GM12878 (cell line): ENCODE results near the gene BTBD8. TPM values are rescaled to one million over a fixed set of nuclear protein-coding genes. Genes with fewer than 3 reads are reported as not detected.

Experiments used
- ATAC-seq: fragments of 200-7000 bp; cut with Tn5 transposase; 3 replicates; pipeline ENCODE4 v1.9.1; 2020; ENCODE audit warnings: mild to moderate bottlenecking, moderate library complexity
- BruUV-seq: library from RNA; stranded (reverse); fragments of 400-500 nt; replicated peaks from 2 replicates; lab custom pipeline; 2021; lab: Mats Ljungman, UMichigan
- CTCF ChIA-PET: fragments of 300-600 bp; sonication (Branson Sonifier 250); formaldehyde crosslinking; extraction: SDS; loops from one replicate; lab custom pipeline; 2021; ENCODE audit warnings: inconsistent platforms; lab: Yijun Ruan, JAX
- POLR2A ChIA-PET: fragments of 350-600 bp; formaldehyde crosslinking; extraction: SDS; loops from one replicate; lab custom pipeline; 2021; ENCODE audit warnings: inconsistent platforms; lab: Charles Lee
- RAD21 ChIA-PET: fragments of 300-600 bp; sonication (Branson Sonifier 250); formaldehyde crosslinking; loops from one replicate; lab custom pipeline; 2023; ENCODE audit warnings: antibody characterized with exemption; ENCODE audit not compliant: unreplicated experiment; lab: Charles Lee
- SMC1A ChIA-PET: fragments of 300-600 bp; sonication (Branson Sonifier 250); formaldehyde crosslinking; loops from one replicate; lab custom pipeline; 2023; ENCODE audit not compliant: unreplicated experiment, uncharacterized antibody; lab: Charles Lee
- DNase-seq: peaks from one replicate; pipeline ENCODE4 v3.0.0-alpha.2; 2011; ENCODE audit warnings: low read depth, low spot score
- FAIRE-seq: peaks from 3 replicates; lab custom pipeline; 2011; peaks lifted over from hg19 to GRCh38; lab: Jason Lieb, UNC
- H2AFZ ChIP-seq: 2 replicates; pipeline ENCODE4 v1.6.0; 2011; ENCODE audit warnings: low read depth, low read length, control low read depth; ENCODE audit not compliant: control insufficient read depth
- H3K27ac ChIP-seq: 2 replicates; pipeline ENCODE4 v1.5.1; 2011; ENCODE audit warnings: control low read depth; ENCODE audit not compliant: control insufficient read depth, insufficient read depth
- H3K27me3 ChIP-seq, 2 experiments: replicated peaks in 1 of 2; 2 replicates each; pipeline versions ENCODE4 v1.6.0 to v1.6.1; 2011; ENCODE audit warnings: low read length in 1 of 2; ENCODE audit not compliant: control insufficient read depth in 2 of 2, insufficient read depth in 2 of 2
- H3K36me3 ChIP-seq, 2 experiments: 2 replicates each; pipeline ENCODE4 v1.5.1; 2011; ENCODE audit warnings: low read length in 1 of 2; ENCODE audit not compliant: control insufficient read depth in 2 of 2, insufficient read depth in 2 of 2
- H3K4me1 ChIP-seq: 2 replicates; pipeline ENCODE4 v1.6.1; 2011; ENCODE audit warnings: mild to moderate bottlenecking, low read length, moderate library complexity, mixed read lengths; ENCODE audit not compliant: control insufficient read depth, insufficient read depth
- H3K4me2 ChIP-seq: 2 replicates; pipeline ENCODE4 v1.6.0; 2011; ENCODE audit warnings: control low read depth; ENCODE audit not compliant: control insufficient read depth, insufficient read depth
- H3K4me3 ChIP-seq: fragments of 200-600 bp; sonication (generic); 2 replicates; pipeline ENCODE4 v1.5.1; 2016
- H3K79me2 ChIP-seq: 2 replicates; pipeline ENCODE4 v1.6.0; 2011; ENCODE audit warnings: low read length; ENCODE audit not compliant: control insufficient read depth, insufficient read depth
- H3K9ac ChIP-seq: 2 replicates; pipeline ENCODE4 v1.8.0; 2011; ENCODE audit warnings: low read length, control low read depth, mixed read lengths; ENCODE audit not compliant: control insufficient read depth, insufficient read depth
- H3K9me3 ChIP-seq: replicated peaks from 3 replicates; pipeline ENCODE4 v1.5.1; 2011; ENCODE audit warnings: mild to moderate bottlenecking, low read length; ENCODE audit not compliant: control insufficient read depth, insufficient read depth
- H4K20me1 ChIP-seq: 2 replicates; pipeline ENCODE4 v1.6.0; 2011; ENCODE audit not compliant: control insufficient read depth, insufficient read depth
- BRCA1 ChIP-seq: IDR thresholded peaks from 2 replicates; pipeline ENCODE4 v1.6.1; 2011; ENCODE audit warnings: low read depth, low read length, improper control_type of control experiment
- CEBPB ChIP-seq, 2 experiments: fragments of 150-350 bp in 1 of 2; IDR thresholded peaks; 2 replicates each; pipeline ENCODE4 v1.6.1; 2012 to 2014; ENCODE audit warnings: low read depth in 2 of 2, low read length in 2 of 2, borderline replicate concordance in 1 of 2, inconsistent platforms in 1 of 2
- CREM ChIP-seq: IDR thresholded peaks from 2 replicates; pipeline ENCODE4 v1.6.1; 2014; ENCODE audit warnings: antibody characterized with exemption, low read depth
- KAT2A ChIP-seq: conservative IDR thresholded peaks from 2 replicates; pipeline ENCODE4 v1.6.1; 2011; ENCODE audit warnings: low read depth, low read length; ENCODE audit not compliant: control insufficient read depth
- KLF5 ChIP-seq: fragments of 450-650 bp; IDR thresholded peaks from 2 replicates; pipeline ENCODE4 v1.6.1; 2014; ENCODE audit warnings: mild to moderate bottlenecking; ENCODE audit not compliant: partially characterized antibody
- MYB ChIP-seq: fragments of 150-350 bp; IDR thresholded peaks from 2 replicates; pipeline ENCODE4 v1.6.1; 2014; ENCODE audit warnings: mild to moderate bottlenecking, low read depth, low read length, borderline replicate concordance
- PML ChIP-seq: IDR thresholded peaks from 2 replicates; pipeline ENCODE4 v1.6.1; 2012; ENCODE audit warnings: low read length, inconsistent platforms
- RAD21 ChIP-seq: IDR thresholded peaks from 2 replicates; pipeline ENCODE4 v1.6.1; 2011; ENCODE audit warnings: mild to moderate bottlenecking, low read depth, low read length, moderate library complexity; ENCODE audit not compliant: insufficient read depth
- RUNX3 ChIP-seq: IDR thresholded peaks from 2 replicates; pipeline ENCODE4 v1.6.1; 2012; ENCODE audit warnings: low read length, inconsistent platforms
- SIX5 ChIP-seq: IDR thresholded peaks from 2 replicates; pipeline ENCODE4 v1.6.1; 2011; ENCODE audit warnings: mild to moderate bottlenecking, low read depth, low read length, moderate library complexity; ENCODE audit not compliant: severe bottlenecking
- SMAD1 ChIP-seq: fragments of 450-650 bp; IDR thresholded peaks from 2 replicates; pipeline ENCODE4 v1.6.1; 2018; ENCODE audit warnings: mild to moderate bottlenecking, low read depth; ENCODE audit not compliant: partially characterized antibody
- SUPT20H ChIP-seq: IDR thresholded peaks from 2 replicates; pipeline ENCODE4 v1.6.1; 2011; ENCODE audit warnings: low read depth, mild to moderate bottlenecking, low read length, moderate library complexity, borderline replicate concordance; ENCODE audit not compliant: control insufficient read depth
- YY1 ChIP-seq: IDR thresholded peaks from 2 replicates; pipeline ENCODE4 v1.6.1; 2011; ENCODE audit warnings: low read depth, mild to moderate bottlenecking, low read length
- ZNF24 ChIP-seq: fragments of 450-650 bp; IDR thresholded peaks from 2 replicates; pipeline ENCODE4 v1.6.1; 2017; ENCODE audit warnings: antibody characterized with exemption, mild to moderate bottlenecking
- WGBS: methylation state at CpG from one replicate; pipeline ENCODE4 v1.1.6; 2016; ENCODE audit warnings: low lambda C conversion rate; ENCODE audit not compliant: insufficient replicate concordance, insufficient coverage; ENCODE audit errors: missing lambda C conversion rate; 5-methylcytosine and 5-hydroxymethylcytosine counted together
- in situ Hi-C: fragments of 300-500 bp; cut with MboI; formaldehyde crosslinking; loops from 9 replicates; pipeline ENCODE4 v1.14.3; 2018; ENCODE audit warnings: mixed read lengths
- intact Hi-C: fragments of 100-400 bp; cut with micrococcal nuclease; formaldehyde crosslinking; loops from one replicate; pipeline ENCODE4 v1.14.2; 2022; ENCODE audit not compliant: unreplicated experiment
- polyA plus RNA-seq, 11 experiments: library from polyadenylated mRNA; depleted of rRNA in 4 of 11; unstranded in 6 of 11; stranded (reverse) in 5 of 11; fragments of >200 nt; fragmentation: Nextera tagmentation in 4 of 11; fragmentation: Illumina TruSeq in 1 of 11; extraction: Ambion mirVana in 4 of 11; extraction: Trizol in 1 of 11; gene quantifications; 1 replicate in 1 of 11; 2 replicates in 10 of 11; pipeline versions ENCODE4 v1.2.1 to v1.2.3, GENCODE V29; 2011 to 2016; ENCODE audit warnings: inconsistent platforms in 2 of 11, missing spikeins in 2 of 11, low read depth in 1 of 11
- total RNA-seq, 4 experiments: library from RNA; depleted of rRNA in 3 of 4; stranded (reverse); fragments of >200 nt in 3 of 4; fragmentation: Illumina TruSeq in 1 of 4; extraction: Trizol in 1 of 4; gene quantifications; 2 replicates each; pipeline versions ENCODE4 v1.2.1 to v1.2.3, GENCODE V29; 2013 to 2021
- TF ChIP-seq, protein P1 (sequence below): fragments of 450-650 bp; IDR thresholded peaks from 2 replicates; pipeline ENCODE4 v1.6.1; 2017; ENCODE audit warnings: low read depth, mild to moderate bottlenecking, moderate library complexity
- TF ChIP-seq, protein P2 (sequence below): IDR thresholded peaks from 2 replicates; pipeline ENCODE4 v1.6.1; 2011; ENCODE audit warnings: borderline replicate concordance, low read depth, mild to moderate bottlenecking, moderate library complexity, mixed read lengths, low read length; ENCODE audit not compliant: insufficient read depth; ENCODE audit errors: extremely low read length
- TF ChIP-seq, protein P3 (sequence below): IDR thresholded peaks from 2 replicates; pipeline ENCODE4 v1.6.1; 2011; ENCODE audit warnings: mild to moderate bottlenecking, low read depth, low read length, moderate library complexity; ENCODE audit not compliant: insufficient replicate concordance
- TF ChIP-seq, protein P4 (sequence below): fragments of 450-650 bp; IDR thresholded peaks from 2 replicates; pipeline ENCODE4 v1.6.1; 2018; ENCODE audit warnings: borderline replicate concordance, mild to moderate bottlenecking; ENCODE audit not compliant: partially characterized antibody

The BTBD8 gene
- total and polyA plus RNA-seq, 10 of the 15 experiments (the other 5 are each of a cell fraction or from before 2014, with no cell fraction given) = 0.07 to 0.32 (median 0.19) TPM; not detected in 1

DNA sequence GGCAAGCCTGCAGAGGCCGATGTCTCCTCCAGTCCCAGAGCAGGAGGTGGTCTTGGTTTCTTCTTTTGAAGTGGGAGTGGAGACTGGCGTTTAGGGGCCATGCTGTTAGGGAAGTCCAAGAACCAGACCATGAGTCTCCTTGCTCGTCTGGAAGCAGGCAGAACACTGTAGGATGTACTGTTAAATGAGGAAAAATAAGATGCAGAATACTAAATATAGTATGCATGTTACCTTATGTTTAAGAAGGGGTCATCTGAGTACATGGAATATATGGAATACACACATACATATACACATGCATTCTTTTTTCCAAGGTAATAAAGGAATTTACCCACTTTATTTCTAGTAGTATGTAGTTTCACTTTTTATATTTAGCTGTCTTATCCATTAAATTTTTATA is 4.8 kb upstream of the BTBD8 start, which contains the start of gene SETSIP:
Gene SETSIP, minus strand, starts transcription at position 101 of the 400 bp plus-strand sequence. Its CDS starts 0 bp downstream, at position 101.
- Histone ChIP-seq H3K4me1 (no peaks in the 10 kb centered on the region), H3K9me3 (no peaks in the 10 kb centered on the region), H3K9ac (no peak within 1 kb of the TSS), H2AFZ (no peak within 1 kb of the TSS), H3K4me2 (no peak within 1 kb of the TSS), H3K36me3 (no peaks in the 10 kb centered on the region), H3K27ac (no peak within 1 kb of the TSS), H3K4me3 (no peak within 1 kb of the TSS), H4K20me1 (no peaks in the 10 kb centered on the region), H3K79me2 (no peaks in the 10 kb centered on the region), H3K27me3 (no peaks in the 10 kb centered on the region)
- ATAC-seq (no peak), FAIRE-seq (no peak), DNase-seq (no peak)
- intact Hi-C loops = no loop called here
- WGBS = 46% methylated on average over 3 of the region's 3 CpGs
- POLR2A ChIA-PET = no interaction called here
- RAD21 ChIA-PET = no interaction called here
- in situ Hi-C loops = no loop called here
- no TSS peak for BruUV-seq
- CTCF ChIA-PET = interaction anchor here (1.5 kb wide), 1 partner anchor 78 kb away, joined by 3 read pairs; no protein-coding TSS in a partner anchor
- SMC1A ChIA-PET = interaction anchor here (0.6 kb wide), 1 partner anchor 69 kb away, joined by 5 read pairs; no protein-coding TSS in a partner anchor
- TF ChIP-seq, protein P1, sequence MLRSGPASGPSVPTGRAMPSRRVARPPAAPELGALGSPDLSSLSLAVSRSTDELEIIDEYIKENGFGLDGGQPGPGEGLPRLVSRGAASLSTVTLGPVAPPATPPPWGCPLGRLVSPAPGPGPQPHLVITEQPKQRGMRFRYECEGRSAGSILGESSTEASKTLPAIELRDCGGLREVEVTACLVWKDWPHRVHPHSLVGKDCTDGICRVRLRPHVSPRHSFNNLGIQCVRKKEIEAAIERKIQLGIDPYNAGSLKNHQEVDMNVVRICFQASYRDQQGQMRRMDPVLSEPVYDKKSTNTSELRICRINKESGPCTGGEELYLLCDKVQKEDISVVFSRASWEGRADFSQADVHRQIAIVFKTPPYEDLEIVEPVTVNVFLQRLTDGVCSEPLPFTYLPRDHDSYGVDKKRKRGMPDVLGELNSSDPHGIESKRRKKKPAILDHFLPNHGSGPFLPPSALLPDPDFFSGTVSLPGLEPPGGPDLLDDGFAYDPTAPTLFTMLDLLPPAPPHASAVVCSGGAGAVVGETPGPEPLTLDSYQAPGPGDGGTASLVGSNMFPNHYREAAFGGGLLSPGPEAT = no peak
- TF ChIP-seq PML = no peak
- no peak for TF ChIP-seq ZNF24
- no peak for TF ChIP-seq SIX5
- no peak for TF ChIP-seq CREM
- TF ChIP-seq KLF5 = no peak
- TF ChIP-seq, protein P2, sequence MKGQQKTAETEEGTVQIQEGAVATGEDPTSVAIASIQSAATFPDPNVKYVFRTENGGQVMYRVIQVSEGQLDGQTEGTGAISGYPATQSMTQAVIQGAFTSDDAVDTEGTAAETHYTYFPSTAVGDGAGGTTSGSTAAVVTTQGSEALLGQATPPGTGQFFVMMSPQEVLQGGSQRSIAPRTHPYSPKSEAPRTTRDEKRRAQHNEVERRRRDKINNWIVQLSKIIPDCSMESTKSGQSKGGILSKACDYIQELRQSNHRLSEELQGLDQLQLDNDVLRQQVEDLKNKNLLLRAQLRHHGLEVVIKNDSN = no peak
- TF ChIP-seq KAT2A = no peak
- TF ChIP-seq, protein P3, sequence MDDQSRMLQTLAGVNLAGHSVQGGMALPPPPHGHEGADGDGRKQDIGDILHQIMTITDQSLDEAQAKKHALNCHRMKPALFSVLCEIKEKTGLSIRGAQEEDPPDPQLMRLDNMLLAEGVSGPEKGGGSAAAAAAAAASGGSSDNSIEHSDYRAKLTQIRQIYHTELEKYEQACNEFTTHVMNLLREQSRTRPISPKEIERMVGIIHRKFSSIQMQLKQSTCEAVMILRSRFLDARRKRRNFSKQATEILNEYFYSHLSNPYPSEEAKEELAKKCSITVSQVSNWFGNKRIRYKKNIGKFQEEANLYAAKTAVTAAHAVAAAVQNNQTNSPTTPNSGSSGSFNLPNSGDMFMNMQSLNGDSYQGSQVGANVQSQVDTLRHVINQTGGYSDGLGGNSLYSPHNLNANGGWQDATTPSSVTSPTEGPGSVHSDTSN = no peak
- no peak for TF ChIP-seq SMAD1
- TF ChIP-seq, protein P4, sequence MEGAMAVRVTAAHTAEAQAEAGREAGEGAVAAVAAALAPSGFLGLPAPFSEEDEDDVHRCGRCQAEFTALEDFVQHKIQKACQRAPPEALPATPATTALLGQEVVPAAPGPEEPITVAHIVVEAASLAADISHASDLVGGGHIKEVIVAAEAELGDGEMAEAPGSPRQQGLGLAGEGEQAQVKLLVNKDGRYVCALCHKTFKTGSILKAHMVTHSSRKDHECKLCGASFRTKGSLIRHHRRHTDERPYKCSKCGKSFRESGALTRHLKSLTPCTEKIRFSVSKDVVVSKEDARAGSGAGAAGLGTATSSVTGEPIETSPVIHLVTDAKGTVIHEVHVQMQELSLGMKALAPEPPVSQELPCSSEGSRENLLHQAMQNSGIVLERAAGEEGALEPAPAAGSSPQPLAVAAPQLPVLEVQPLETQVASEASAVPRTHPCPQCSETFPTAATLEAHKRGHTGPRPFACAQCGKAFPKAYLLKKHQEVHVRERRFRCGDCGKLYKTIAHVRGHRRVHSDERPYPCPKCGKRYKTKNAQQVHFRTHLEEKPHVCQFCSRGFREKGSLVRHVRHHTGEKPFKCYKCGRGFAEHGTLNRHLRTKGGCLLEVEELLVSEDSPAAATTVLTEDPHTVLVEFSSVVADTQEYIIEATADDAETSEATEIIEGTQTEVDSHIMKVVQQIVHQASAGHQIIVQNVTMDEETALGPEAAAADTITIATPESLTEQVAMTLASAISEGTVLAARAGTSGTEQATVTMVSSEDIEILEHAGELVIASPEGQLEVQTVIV = no peak
- no peak for TF ChIP-seq YY1
- no peak for TF ChIP-seq CEBPB (IDR thresholded peaks at IDR 0.05; ENCODE audit: borderline replicate concordance in 1 of 2, low read depth in 2 of 2, low read length in 2 of 2)
- no peak for TF ChIP-seq MYB
- no peak for TF ChIP-seq RAD21
- no peak for TF ChIP-seq RUNX3
- TF ChIP-seq BRCA1 = no peak
- no peak for TF ChIP-seq SUPT20H
